Epithelial cell of esophagus (primary cell): ENCODE data around the gene CDKN2B-AS1.
A peak's percentile ranks its signal among the peaks of the same experiment; 100 is the strongest.

Source experiments
- DNase-seq: peaks from one replicate; pipeline ENCODE4 v3.0.0; 2010; ENCODE audit warnings: low read depth
- H3K4me3 ChIP-seq: 2 replicates; pipeline ENCODE4 v1.5.1; 2011; ENCODE audit warnings: mild to moderate bottlenecking, low read length, control low read depth
- TF ChIP-seq, protein P1 (sequence below): IDR thresholded peaks from 2 replicates; pipeline ENCODE4 v1.5.1; 2011; ENCODE audit warnings: low read depth, mild to moderate bottlenecking, low read length, control low read depth, inconsistent platforms; ENCODE audit not compliant: insufficient read depth; ENCODE audit errors: missing control alignments

CDKN2B-AS1 gene

DNA sequence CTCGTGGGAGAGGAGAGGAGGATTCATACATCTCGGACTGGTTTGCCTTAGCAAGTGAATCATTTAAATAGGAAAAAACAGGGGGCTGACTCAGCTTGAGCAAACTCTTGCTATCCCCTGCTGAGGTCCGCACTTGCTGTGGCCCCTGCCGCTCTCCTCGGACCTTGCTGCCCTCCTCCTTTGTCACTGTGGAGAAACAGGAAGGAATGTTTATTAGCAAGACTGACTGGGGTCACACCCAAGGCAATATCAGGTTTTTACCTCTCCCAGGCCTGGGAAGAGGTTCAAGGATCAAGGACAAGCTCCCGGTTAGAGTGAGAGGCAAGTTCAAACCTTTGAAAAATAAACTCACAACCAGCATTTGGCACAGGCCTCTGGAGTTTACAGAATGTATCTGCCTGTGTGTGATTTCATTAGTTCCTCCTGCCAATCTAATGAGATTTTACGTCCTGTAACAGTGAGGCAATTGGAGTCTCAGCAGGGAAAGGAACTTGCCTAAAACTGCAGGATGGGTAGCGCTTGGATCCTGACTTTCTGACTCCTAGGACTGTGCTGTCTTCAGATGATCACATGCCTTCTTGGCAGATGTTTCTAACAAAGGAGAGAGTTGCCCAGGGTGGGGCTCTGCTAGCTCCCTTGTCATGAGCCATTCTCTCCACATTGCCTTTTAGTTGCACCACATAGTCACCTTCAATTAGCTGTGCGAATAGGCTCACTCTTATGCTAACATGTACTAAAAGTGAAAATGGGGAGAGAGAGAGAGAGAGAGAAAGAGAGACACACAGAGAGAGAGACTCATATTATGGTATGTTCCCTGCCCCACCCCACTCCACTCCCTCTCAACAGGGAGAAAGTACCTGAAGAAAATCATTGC lies 123.2 kb downstream of the CDKN2B-AS1 start:
- H3K4me3 ChIP-seq = no peak overlapping the region
- TF ChIP-seq, protein P1, sequence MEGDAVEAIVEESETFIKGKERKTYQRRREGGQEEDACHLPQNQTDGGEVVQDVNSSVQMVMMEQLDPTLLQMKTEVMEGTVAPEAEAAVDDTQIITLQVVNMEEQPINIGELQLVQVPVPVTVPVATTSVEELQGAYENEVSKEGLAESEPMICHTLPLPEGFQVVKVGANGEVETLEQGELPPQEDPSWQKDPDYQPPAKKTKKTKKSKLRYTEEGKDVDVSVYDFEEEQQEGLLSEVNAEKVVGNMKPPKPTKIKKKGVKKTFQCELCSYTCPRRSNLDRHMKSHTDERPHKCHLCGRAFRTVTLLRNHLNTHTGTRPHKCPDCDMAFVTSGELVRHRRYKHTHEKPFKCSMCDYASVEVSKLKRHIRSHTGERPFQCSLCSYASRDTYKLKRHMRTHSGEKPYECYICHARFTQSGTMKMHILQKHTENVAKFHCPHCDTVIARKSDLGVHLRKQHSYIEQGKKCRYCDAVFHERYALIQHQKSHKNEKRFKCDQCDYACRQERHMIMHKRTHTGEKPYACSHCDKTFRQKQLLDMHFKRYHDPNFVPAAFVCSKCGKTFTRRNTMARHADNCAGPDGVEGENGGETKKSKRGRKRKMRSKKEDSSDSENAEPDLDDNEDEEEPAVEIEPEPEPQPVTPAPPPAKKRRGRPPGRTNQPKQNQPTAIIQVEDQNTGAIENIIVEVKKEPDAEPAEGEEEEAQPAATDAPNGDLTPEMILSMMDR = no peak
- DNase-seq = peak; percentile 90

DNA sequence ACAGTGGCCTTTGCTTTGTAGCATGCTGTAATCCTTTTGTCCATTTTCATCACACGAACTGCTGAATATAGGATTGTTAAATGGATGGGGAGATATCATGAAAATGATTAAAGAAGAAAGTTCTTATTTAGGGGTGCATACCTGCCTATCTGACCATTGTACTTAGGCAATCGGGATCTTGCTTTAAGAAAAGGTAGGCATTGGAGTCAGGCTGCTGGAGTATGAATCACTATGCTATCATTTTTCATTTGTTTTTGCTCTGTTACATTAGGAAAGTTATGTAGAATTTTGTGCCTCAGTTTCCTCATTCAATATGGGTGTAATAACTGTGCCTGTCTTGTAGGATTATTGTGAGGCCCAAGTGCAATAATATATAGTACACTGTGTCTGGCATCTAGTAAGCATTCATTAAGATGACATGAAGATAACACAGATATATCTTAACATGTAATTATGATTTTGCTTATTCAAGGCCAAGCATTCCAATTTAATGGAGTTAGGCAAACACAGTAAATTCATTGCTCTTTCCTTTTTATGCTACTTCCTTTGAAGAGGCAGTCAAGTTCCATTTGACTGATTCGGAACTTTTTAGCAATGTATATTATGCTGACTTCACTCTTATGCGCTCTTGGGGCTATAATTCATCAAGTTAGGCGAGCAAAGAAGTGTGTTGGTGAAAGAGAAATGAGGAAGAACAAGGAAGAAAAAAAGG lies 124.4 kb downstream of the CDKN2B-AS1 start:
- TF ChIP-seq, protein P1 = no peak
- DNase-seq = peak; percentile 51
- no peak overlapping the region for H3K4me3 ChIP-seq

DNA sequence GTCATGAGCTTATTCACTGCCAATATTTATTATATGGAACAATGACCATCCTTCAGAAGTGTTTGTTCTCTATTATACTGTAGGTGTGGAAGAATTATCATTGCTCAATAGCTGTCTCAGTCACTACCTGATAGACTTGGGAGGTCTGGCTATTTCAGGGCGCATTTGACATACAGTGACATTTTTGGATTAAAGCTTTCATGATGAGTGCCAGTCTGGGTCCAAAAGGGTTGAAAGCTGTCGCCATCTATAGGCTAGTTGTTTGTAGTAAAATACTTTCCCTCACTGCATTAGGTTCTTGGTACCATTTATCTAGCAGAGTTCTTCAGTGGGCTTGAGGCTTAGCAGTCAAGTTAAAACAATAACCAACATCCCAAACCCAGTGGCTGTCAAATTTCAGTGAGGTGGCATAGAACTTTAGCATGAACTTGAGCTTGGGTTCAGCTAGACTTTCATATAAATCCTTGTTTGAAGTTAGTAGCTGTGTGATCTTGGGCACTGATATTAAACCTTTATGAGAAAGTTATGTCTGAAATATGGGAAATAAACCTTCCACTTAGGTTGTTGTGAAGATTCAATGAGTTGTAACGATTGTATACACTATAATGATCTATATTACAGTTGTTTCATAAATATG lies 125.0 kb downstream of the CDKN2B-AS1 start:
- TF ChIP-seq, protein P1 = peak; percentile 74
- DNase-seq = peak; percentile 78
- no peak overlapping the region for H3K4me3 ChIP-seq

DNA sequence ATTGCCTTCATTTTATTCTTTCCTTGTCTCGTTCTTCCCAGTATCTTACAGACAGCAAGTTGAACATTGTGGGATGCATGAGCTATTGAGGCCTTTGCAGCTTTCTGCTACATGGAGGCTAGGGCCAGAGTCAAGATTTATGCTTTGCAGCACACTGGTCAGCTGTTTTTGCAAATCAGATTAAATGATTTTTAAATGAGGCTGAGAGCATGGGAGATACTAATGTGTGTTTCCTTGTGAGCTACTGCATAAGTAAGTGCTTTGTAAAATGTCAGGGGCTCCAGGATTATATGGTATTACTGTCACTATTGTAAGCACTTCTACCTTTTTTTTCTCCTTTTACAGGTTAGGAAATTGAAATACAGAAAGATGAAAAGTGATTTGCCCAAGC lies 125.6 kb downstream of the CDKN2B-AS1 start:
- TF ChIP-seq, protein P1 = no peak
- H3K4me3 ChIP-seq = no peak overlapping the region
- no peak for DNase-seq

DNA sequence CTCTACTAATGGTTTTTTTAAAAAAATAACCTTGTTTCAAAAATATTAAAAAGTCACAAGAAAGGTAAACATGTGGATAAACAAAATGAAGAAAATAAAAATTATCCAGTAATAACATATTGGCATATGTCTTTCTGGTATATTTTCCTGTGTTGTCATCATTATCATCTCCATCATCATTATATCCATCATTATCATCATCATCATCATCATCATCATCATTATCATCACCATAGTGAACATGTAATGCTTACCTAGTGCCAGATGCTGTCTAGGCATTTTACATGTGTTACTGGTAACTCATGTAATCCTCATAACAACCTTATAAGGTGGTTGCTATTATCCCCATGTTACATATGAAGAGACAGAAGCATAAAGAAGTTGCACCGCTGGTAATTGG lies 126.0 kb downstream of the CDKN2B-AS1 start:
- no peak for DNase-seq
- H3K4me3 ChIP-seq = no peak overlapping the region
- TF ChIP-seq, protein P1 = no peak

DNA sequence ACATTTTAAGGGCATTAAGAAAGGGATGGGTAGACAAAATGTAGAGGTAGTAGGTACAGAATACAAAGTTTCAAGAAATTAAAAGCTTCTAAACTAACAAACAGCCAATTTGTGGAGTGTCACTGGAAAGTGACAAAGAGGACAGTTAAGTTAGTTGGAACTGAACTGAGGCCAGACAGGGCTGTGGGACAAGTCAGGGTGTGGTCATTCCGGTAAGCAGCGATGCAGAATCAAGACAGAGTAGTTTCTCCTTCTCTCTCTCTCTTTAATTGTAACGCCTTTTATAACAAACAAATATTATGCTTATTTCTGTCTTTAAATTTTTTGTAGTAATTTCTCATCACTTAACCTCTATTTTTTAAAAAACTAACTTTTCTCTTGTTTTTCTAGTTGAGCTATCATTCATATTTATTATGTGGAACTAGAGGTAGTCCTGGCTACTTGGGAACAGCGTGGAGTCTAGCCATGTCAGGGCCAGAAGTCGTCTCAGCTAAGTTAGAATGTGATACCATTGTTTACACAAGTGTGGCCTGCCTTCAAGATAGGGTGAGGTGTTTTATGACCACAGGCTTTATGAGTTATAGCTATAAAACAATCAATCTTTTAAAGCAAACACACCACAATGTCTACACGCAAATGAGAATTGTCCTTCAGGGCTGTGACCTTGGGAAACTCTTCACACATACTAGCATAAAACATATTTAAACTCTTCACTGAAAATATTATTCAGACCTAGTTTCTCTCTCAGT lies 129.8 kb downstream of the CDKN2B-AS1 start:
- H3K4me3 ChIP-seq = no peak overlapping the region
- no peak for DNase-seq
- TF ChIP-seq, protein P1 = no peak
